NCI-H748 (cell line): ENCODE results near the gene LRRN1.
A peak's percentile ranks its signal among the peaks of the same experiment; 100 is the strongest.

Experiments used
- DNase-seq: peaks from one replicate; lab custom pipeline; 2025; ENCODE audit not compliant: unreplicated experiment; lab: John Stamatoyannopoulos, UW

LRRN1 gene

DNA sequence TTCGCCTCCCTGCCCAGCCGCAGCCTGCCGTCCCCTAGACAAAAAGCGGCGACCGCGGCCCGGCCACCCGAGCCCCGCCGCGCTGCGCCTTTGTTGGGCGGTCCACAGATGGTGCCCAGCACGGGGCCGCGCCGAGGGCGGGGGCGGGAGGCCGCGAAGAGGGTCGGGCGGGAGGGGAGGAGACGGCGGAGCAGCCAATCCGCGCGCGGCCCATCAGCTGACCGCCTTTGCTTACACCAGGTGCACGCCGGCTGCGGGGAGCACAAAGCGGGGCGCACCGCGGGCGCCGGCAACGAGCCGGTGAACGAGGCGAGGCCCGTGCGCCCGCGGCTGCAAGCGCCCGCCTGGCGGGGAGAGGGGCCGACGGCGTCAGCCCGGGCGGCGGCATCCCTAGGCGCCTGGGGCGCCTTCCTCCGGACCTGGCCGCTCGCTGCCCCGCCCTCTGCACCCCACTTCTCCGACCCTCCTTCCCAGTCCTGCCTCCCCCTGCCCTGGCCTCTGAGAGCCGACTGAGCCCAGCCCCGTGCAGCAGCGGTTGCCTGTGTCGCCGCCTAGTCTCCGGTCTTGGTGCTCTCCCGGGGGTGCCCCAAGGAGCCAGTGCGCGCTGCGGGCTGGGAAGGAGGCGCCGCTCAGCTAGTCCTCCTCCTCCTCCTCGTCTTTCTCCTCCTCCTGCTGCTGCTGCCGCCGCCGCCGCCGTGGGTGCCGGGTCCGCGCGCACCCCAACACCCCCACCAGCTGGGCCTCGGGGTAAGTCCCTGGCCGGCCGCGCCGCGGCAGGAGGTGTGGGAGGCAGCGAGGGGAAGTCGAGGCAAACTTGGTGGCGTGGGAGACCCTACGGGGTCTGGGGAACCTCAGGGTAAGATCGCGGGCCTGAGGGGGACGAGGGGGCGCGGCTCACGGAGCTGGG, at the start of gene LRRN1:
LRRN1 (plus strand) TSS at position 259 of the 907 bp plus-strand sequence. CDS start 45,211 bp downstream, outside the sequence.
- peak; percentile 89 for DNase-seq

- DNase-seq = no peak
These were observed 45.8 kb upstream of the LRRN1 start for GRCh38 chr3:3753416-3753815.

DNA sequence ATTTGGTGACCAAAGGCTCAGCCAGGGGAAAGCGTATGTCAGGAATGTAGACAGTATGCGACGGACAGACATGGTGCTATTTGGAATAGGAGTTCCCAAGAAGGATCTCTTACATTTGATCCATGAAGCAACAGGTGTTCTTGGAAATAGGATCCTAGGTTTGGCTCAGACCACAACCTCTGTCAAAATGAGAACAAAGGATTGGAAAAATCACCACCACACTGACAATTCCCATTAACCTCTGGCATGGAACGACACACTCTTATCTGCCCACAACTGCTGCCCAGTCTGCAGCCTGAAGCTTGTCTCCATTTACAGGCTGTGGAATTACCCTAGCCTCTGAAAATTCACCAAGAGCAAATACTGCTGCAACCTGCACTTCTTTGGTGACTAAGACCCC, 33.6 kb upstream of the LRRN1 start:
- no peak for DNase-seq

- DNase-seq = no peak
These were observed 33.1 kb upstream of the LRRN1 start for GRCh38 chr3:3766140-3766539.

GRCh38 chr3:3771094-3771493, 28.1 kb upstream of the LRRN1 start:
- no peak for DNase-seq

GRCh38 chr3:3771567-3771966, 27.7 kb upstream of the LRRN1 start:
- DNase-seq = no peak

DNA sequence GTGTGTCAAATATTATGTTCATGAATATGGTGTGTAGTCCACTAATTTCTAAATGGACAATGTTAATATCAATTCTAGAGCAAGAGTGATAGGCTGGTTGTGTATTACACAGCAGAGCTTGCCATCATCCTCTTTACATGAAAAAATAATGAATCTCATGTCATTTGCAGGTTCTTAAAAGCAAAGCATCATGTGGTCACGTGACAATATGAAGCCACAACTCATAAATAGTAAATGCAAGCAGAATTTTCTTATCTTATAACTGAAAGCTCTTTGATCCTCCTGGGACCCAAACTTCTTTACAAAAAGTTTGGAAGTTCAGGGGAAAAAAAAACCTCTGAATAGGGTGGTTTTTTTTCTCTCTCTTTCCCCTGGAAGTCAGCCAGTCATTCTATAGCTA, 26.9 kb upstream of the LRRN1 start:
- no peak for DNase-seq

DNA sequence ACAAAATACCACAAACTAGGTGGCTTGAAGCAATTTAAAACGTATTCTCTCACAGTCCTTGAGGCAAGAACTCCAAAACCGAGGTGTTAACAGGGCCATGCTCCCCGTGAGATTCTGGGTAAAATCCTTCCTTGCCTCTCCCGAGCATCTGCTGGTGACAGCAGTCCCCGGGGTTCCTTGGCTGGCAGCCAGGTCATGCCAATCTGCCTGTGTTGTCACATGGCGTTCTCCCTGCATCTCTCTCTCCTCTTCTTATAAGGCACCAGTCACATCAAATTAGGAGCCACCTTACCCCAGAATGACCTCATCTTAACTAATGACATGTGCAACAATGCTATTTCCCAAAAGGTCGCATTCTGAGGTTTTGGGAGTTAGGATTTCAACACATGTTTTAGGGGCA, 26.3 kb upstream of the LRRN1 start:
- DNase-seq = peak; percentile 34

DNA sequence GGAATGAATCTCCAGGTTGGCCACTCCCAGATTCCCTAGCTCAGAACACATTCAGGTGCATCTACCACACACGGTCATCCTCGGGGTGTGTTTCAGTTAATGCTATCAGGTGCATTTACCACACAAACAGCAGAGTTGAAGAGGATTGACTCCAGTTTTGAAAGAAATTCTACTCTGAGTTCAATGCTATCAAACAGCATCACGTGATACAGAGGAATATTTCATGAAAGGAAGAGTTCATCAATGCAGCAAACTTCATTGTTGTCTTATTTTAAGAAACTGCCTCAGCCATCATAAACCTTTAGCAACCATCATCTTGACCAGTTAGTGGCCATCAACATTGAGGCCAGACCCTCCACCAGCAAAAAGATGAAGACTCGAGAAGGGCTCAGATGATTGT, 22.6 kb upstream of the LRRN1 start:
- no peak for DNase-seq

DNA sequence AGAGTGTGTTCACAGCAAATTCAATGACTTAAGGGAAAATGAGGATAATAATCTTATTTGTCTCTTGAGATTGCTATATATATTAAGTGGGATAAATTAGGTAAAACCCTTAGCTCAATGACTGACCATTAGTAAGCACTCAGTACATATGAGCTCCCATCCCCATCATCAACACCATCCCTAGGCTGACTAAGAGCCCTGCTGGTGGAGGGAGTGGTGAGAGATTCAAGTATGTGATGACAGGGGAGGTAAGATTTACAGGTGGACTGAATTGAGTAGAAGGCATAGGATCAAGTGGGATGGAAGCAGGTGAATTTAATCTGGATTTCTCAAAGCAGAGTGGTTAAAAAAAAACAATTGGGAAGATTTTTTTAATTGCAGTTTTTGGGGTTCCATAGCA, 21.0 kb upstream of the LRRN1 start:
- DNase-seq = no peak

GRCh38 chr3:3778641-3779270, 20.5 kb upstream of the LRRN1 start:
- no peak for DNase-seq

DNA sequence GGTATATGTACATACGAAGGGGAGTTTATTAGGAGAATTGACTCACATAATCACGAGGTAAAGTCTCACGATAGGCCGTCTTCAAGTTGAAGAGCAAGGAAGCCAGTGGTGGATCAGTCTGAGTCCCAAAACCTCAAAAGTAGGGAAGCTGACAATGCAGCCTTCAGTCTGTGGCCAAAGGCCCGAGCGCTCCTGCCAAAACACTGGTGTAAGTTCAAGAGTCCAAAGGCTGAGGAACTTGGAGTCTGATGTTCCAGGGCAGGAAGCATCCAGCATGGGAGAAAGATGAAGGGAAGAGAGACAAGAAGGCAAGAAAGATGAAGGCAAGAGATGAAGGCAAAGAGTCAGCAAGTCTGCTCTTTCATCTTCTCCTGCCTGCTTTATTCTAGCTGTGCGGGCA, 16.8 kb upstream of the LRRN1 start:
- no peak for DNase-seq

DNA sequence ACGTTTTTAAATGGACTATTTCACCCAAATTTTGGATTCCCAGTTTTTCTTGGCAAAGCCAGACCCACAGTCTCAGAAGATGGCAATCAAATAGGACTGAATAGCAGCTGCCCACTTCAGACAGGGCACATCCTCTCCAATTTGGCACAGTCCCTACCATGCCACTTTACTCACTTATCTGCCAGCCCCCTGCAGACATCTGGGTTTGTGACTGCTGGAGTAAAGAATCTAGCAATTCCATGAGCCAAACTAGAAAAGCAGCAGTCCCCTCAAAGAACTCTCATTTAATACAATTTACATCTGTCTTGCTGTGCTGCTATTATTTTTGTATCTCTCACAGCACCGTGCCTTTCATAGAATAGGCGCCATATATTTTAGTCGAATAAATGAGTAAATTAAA, 16.0 kb upstream of the LRRN1 start:
- DNase-seq = no peak

DNA sequence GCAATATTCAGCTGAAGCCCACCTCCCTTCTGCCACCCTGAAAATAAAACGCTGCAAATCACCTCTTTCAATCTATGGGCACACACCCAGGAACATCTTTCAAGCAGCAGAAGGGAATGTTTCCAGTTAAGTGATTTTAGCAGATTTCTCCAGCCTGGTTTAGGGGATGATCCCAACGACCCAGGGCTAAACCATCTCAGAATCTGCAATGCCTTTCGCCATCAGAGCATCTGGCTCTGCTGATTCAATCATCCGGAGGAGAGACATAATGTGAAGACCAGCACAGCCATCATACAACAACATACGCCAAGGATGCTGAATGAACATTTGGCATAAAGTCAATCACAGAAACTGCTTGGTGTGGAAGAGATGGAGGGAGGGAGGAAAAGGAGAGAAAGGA, 15.5 kb upstream of the LRRN1 start:
- no peak for DNase-seq

GRCh38 chr3:3792391-3792790, 6.8 kb upstream of the LRRN1 start:
- no peak for DNase-seq

DNA sequence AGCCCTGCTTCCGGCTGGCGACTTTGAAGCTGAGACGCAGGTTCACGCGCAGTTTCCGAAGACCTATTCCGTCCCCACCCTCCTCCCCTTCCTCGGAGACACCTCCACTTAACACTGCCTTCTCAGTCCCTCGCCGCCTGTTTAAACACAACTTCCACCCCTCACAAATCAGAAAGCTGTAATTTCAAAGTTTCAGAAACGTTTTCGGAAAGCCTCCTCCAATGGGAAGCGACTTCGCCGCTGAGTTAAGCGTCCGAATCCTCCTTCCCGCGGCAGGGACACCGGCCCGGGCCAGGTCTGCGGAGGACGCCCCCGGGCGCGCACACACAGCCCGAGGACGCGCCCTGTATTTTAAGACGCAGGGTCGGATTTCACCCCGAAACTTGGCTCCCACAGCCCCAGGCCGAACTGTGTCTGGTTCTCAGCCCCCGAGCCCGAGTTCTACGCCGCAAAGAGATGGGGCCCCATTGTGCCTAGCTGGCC, 559 bp upstream of the LRRN1 start:
- peak; percentile 59 for DNase-seq

DNA sequence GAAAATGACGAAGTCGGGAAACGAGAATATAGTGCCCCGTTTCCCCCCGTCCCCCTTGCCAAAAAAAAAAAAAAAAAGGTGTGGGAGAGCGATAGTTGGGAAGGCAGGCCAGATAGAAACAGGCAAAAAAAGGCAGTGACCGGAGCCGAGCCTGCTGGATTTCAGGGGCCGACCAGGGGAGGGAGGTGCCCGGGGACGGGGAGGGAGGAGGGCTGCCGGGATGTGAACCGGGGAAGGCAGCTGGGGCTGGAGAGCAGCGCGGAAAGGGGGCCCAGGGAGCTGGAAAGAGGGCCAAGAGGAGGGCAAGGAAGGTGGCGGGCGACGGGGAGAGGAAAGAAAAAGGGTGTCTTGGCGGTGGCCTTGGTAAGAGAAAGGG, 837 bp downstream of the LRRN1 start:
- peak; percentile 22 for DNase-seq

- peak; percentile 5 for DNase-seq
These were observed 1.7 kb downstream of the LRRN1 start for GRCh38 chr3:3800685-3801493.

GRCh38 chr3:3801494-3801841, 2.2 kb downstream of the LRRN1 start:
- no peak for DNase-seq

DNA sequence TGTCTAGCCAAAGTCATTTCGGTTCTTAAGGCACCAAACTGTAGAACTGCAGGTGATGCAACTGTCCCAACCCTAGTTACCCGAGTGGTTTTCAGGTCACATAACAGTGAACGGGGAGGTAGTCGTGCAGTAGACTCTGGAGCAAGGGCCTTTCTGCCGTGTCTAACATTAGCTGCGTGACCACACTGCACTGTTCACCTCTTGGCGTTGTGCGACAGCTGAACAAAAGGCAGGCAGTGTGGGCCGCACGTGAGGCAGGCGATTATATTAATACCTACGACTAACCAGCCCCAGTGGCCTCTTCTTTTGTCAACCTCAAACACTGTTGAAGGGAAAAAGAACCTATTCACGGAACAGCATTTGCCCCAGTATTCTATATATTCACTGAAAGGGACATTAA, 2.8 kb downstream of the LRRN1 start:
- DNase-seq = no peak

DNA sequence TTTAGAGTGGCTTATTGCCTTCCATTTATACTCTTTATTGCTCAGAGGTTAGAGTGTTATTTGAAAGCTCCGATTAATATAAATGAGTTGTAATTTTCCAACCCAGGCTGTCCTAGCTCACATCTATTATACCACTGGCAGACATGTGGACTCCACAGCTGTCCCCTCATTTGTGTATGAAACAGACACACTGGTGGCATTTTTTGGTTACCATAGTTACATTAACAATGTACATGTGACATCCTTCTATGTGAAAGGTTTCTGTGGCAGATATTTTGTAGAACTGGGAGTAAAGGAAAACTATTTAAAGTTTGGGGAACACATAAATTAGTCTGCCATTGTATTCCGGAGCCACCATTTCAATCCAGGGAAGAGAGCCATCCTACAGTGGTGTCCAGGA, 5.3 kb downstream of the LRRN1 start:
- no peak for DNase-seq

DNA sequence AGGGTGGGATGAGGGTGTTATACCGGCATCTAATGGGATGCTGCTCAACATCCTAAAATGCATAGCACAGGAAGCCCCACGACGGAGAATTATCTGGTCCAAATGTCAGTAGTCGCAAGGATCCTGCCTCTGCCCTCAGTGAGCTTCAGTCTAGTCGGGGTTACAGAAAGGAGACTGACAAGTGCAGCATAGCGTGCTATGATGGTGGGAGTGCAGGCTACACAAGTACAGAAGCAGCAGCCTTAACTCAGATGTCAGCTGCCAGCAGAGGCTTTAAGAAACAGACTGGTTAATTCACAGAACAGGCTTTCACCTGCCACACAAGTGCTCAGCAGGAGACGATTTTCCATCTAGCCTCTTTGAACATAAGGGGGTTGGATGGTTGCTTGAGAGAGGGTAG, 6.9 kb downstream of the LRRN1 start:
- no peak for DNase-seq
